Raji (cell line): ENCODE measurements around the gene UPF1.

Experiments used
- POLR2A ChIP-seq: IDR thresholded peaks from 2 replicates; pipeline ENCODE4 v1.6.1; 2011; ENCODE audit warnings: low read depth, low read length, control low read depth; ENCODE audit not compliant: insufficient read depth

UPF1 gene

DNA sequence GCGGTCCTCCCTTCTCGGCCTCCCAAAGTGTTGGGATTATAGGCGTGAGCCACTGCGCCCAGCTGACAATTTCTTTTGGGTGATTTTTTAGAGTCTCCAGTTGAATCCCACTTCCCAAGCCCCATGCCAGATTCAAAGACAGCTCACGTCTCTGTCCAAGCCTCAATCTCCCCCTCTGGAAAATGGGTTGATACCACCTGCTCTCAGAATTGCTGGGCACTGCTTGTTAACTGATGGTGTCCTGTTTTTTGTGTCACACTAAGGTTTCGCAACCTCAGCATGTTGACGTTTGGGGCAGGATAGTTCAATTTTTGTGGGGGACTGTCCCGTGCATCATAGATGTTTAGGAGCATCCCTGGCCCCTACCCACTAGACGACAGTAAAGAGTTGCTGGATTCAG, 14.2 kb upstream of the UPF1 start:
- no peak for TF ChIP-seq POLR2A

DNA sequence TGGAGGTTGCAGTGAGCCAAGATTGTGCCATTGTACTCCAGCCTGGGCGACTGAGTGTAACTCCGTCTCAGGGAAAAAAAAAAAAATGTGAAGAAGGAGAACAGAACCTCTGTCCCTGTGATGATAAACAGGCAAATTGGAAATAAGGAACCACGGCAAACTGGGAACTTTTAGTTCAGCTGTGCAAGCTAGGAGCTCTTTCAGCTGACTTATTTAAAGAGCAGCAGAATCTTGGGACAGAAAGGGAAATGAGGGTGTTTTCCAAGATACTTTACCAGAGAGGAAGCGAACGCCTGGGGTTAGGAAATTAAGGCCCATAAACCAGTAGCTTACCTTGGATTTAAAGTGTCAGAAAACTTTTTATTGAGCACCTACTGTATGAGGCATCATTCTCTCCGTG, 3.0 kb upstream of the UPF1 start:
- no peak for TF ChIP-seq POLR2A

DNA sequence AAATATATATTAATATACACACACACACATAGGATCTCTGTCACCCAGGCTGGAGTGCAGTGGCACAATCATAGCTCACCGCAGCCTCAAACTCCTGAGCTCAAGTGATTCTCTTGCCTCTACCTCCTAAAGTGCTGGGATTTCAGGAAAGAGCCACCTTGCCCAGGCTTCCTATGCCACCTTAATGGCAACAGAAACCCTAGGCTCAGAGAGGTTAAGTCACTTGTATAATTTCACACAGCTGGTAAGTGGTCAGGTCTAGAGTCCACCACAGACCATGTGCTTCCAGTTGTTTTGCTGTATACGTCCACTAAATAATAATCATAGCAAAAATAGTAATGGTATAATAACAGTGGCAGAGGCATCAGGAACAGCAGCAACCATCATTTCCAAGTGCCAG, 1.3 kb upstream of the UPF1 start:
- no peak for TF ChIP-seq POLR2A

DNA sequence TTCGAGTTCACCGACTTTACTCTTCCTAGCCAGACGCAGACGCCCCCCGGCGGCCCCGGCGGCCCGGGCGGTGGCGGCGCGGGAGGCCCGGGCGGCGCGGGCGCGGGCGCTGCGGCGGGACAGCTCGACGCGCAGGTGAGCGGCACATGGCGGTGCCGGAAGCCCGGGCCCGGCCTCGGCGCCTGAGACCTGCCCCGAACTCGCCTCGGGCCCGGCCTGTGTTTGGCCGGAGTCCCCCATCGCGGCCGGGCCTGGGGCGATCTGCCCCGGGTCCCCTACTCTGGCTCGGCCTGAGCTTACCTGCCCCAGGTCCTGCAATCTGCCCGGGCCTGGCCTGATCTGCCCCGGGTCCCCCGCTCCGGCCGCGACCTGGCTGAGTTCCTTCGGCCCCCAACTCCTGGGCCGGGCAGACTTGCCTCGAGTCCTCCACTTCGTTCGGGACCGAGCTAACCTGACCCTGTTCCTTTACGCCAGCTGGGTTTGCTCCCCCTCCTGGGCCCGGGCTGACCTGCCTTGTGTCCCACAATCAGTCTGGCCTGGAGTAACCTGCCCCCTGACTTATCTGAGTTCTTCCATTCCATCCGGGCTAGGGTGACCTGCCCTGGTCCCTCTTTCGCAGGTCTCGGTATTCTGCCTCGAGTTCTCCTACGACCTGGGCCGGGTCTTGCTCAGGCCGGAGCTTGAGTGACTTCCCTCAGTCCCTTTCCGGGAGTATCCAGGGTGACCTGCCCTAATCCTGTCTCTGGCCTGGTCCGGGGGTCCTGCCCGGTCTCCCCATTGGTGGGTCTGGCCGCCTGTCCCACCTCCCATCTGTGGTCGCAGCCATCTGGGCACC, 764 bp downstream of the UPF1 start:
- no peak for TF ChIP-seq POLR2A

DNA sequence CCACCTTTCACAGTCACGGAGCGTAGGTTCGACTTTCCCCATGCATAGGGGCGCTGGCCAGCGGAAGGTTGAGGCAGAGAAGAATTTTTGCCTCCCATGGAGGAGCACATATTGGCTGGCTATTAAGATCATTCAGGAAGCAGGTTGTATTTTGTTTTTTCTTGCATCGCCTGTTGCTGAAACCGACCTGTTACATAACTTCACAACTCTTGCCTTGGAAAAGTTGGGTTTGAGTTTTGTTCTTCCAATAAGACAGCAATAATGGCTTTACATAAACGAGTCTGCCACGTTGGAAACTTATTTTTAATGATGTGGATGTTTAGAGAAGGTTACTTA, 1.4 kb downstream of the UPF1 start:
- TF ChIP-seq POLR2A = no peak

DNA sequence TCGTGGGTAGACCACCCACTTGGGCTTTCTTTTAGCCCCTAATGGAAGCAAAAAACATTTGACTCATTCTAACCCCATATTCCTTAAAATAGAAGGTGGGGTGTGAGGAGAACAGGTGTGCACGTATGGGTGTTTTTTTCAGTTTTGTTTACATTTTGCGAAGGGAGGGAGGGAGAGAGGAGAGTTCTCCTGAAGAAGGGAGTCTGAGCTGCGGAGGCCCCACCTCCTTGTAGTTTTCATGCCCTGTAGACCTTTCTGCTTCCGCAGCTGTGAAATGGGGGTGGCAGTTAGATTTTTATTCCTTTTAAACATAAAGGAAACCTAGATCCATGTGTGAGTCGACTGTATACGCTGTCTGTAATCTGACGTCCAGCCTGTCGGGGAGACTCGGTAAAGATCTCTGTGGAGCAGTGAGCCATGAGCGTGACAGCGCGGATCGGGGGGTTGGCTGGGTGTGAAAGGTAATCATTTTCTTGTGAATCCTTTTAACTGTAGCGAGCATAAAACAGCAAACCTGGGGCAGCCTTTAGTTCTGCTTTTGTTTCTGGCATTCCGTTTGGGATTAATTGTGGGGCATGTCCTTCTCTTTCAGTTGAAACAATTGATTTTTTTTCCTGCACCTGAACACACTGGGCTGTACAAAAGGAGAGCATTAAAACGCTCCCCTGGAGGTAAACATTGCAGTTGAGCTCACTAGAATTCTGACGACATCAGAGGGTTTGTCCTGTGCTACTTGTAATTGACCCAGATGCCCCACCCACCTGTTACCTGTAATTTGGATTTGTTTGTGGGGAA, 2.3 kb downstream of the UPF1 start:
- TF ChIP-seq POLR2A = no peak

DNA sequence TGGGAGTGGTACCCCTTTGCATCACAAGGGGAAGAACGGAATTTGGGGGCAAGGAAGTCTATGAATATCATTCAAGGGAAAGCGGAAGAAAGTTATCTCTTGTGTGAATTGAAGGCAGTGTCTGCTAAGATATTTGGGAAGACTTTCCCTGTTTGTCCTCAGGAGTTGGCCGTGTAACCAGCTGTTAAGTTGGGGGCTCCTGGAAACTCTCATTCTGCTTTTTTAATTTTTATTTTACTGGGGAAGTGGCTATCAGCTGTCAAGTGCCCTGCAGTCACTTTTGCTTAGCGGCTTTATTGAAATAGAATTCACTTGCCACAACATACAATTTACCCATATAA, 2.9 kb downstream of the UPF1 start:
- no peak for TF ChIP-seq POLR2A

DNA sequence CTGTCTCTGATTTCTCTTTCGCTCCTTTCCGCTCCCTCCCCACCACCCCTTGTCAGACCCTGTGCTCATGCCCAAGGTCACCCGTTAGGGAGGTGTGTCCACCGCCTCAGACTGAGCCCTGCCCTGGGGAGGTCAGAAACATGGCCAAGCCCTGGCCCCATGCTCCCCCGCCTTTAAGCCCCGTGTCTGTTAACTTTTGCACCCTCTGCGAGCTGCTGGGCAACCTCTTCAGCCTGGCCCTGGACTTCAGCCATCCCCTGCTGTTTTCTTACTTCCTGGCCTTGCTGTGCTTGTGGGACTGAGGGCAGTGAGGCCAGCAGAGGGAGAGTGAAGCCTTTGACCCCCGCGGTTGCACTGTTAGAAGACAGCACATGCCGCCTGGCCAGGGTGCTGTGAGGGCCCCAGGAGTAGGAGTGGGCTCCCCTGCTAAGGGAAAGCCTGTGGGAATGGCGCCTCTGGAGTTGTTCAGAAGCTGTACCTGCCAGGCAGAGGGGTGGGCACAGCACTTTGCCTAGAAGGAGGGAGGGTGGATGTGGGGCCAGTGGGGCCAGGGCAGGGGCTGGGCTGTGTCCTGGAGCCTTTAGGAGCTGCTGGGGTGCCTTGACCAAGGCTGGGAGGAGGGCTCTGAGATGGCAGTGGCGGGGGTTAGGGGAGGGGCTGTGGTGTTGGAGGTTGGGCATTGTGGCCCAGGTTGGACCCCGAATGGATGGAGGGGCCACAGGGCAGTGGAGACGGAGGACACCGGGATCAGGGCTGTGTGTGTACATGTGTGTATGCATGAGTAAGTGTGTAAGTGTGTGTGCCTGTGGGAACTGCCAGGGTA, 7.9 kb downstream of the UPF1 start:
- TF ChIP-seq POLR2A = no peak

DNA sequence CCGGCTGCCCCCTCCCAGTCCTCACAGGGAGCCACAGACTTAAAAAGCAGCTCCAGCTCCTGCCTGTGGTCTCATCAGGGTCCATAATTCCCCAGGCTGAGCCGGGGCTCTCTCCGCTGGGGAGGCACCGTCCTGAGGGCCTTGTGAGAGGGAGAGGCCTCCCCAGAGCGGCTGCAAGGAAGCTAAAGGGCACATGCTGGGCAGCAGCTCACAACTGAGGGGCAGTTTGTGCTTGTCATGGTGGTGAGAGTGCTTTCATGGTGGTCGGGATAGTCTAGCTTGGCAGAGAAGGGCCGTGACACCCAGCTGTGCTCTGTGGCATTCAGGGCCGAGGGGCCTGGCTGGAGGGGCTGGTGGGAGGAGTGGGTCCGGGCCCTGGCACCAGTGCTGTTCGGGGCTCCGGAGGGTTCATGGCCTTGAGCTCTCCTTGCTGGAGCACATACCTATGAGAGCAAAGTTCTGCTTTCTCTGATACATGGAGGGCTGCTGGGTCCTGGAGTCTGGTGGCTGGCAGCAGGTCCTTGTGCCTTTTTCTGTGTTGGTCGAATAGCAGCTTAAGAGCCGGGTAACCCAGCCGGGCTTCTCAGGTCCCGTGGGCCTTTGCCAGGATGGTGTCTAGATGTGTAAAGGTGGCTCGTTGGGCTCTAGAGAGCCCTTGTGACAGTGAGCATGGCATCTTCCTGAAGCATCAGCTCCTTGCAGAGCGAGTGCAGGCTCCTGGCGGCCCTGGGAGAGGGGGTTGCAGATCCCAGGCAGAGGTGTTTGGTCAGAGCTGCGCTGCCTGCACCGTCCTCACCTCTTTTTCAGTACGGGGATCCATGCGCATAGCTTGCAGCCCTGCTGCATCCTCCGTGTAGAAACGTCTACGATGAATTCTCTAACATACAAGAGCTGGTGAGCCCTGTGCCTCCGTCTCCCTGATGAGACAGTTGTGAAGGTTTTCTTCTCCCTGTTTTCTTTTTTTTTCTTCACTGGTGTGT, 8.8 kb downstream of the UPF1 start:
- no peak for TF ChIP-seq POLR2A

DNA sequence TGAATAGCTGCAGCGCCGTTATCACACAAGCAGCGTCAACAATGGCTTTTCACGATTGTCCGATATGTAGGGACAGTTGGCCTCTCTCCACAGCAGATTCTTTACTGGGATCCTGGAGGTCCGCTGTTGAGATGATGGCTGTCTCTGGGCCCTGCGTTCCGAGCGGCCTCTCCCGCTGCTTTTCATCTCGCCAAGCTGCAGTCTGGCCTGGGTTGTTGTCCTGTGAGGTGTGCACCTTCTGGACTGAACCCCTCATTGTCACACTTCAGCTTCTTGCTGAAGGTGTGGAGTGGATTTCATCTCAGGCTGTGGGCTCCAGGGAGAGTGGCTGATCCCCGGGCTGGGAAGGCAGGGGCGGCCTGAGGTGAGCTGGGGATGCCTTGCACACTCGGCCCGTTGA, 9.6 kb downstream of the UPF1 start:
- TF ChIP-seq POLR2A = no peak

DNA sequence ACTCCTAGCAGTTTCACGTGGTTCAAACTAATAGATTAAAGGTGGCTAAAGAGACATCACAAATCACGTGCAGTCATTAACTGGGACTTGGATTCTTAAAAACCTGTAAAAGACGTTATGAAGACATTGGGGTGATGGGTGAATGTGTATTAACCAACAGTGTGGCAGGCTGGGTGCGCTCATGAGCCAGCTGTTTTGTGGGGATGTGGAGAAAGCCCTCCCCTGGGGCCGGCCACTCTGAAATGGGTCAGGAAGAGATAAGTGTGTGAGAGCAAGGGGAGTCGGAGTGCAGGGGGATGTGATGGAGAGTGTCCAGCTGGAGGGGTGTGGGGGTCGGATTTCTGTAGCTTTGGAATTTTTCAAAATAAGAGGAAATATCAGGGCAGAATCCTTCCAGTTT, 10.4 kb downstream of the UPF1 start:
- no peak for TF ChIP-seq POLR2A

DNA sequence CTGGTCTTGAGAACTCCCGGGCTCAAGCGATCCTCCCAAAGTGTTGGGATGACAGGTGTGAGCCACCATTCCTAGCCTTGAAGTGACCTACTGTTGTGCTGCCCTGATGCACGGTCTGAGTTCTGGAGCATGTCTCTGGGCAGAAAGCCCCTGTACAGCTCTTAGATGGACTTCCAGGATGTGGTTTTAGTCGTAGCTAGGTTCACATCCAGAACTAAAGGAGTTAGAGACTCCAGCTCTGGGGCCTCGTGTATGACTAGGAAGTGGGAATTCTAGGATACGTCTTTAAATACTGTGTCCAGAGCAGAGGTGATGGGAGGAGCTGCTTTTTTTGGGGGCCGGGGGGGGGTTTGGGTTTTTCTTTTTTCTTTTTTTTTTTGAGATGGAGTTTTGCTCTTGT, 12.2 kb downstream of the UPF1 start:
- TF ChIP-seq POLR2A = no peak

DNA sequence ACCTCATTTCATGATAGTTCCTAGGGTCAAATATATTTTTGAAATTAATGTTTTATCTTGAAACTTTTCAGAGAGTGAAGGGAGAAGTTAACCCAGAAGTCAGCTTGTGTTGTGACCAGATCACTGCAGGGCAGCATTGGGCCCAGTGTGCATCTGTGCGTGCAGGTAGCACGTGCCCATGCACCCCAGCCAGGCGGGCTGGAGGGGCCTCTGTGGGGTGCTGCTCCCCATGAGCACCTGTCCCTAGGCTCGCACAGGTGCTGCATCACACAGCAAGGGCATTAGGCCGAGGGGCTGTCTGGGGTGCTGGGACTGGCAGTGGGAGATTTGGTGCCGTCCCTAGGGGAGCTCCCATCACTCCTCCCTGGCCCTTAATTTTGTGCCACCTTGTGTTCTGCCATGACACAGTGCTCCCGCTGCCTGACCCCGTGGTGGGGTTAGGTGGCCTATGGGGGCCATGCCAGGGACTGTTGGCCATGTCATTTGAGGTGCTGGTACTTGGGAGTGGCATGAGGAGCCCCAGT, 13.1 kb downstream of the UPF1 start:
- no peak for TF ChIP-seq POLR2A

DNA sequence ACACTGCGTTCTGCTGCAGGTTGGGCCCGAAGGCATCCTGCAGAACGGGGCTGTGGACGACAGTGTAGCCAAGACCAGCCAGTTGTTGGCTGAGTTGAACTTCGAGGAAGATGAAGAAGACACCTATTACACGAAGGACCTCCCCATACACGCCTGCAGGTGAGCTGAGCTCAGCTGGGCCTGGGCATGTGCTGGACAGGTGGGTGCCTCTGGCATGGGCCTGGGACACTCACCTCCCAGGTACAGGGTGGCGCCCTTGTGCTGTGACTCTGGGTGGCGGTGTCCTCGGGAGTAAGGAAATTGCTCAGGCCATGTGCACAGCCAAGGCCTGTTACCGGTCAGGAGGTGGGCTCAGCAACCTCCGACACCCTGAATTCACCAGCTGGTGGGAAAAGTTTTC, 14.2 kb downstream of the UPF1 start:
- no peak for TF ChIP-seq POLR2A
